Upper lobe of left lung (tissue), 4 donors: ENCODE measurements around the gene COL11A1.

Experiments used
- CTCF ChIP-seq, 6 experiments: fragments of 450-650 bp in 4 of 6; fragments of 200-600 bp in 2 of 6; sonication (generic) in 2 of 6; IDR thresholded peaks; one replicate each; pipeline ENCODE4 v1.5.1; 2016 to 2019; ENCODE audit warnings: antibody characterized with exemption in 6 of 6
- EP300 ChIP-seq, 4 donors: sonication (generic); formaldehyde crosslinking; IDR thresholded peaks; one replicate each; pipeline ENCODE4 v1.5.1; 2017; ENCODE audit warnings: antibody characterized with exemption in 4 of 4, control low read depth in 2 of 4
- POLR2A ChIP-seq, 4 donors: fragments of 450-650 bp; IDR thresholded peaks; one replicate each; pipeline ENCODE4 v1.5.1; 2016 to 2017; ENCODE audit warnings: antibody characterized with exemption in 4 of 4, mild to moderate bottlenecking in 2 of 4
- POLR2AphosphoS5 ChIP-seq, 2 donors: sonication (generic); formaldehyde crosslinking; IDR thresholded peaks; one replicate each; pipeline ENCODE4 v1.5.1; 2017; ENCODE audit warnings: antibody characterized with exemption in 2 of 2

- peak in 3 of 6 experiments; percentile 13 to 40 (median 29) for TF ChIP-seq CTCF (IDR thresholded peaks at IDR 0.05)
- no peak for TF ChIP-seq POLR2AphosphoS5 (IDR thresholded peaks at IDR 0.05)
- no peak for TF ChIP-seq EP300 (IDR thresholded peaks at IDR 0.05)
- no peak for TF ChIP-seq POLR2A (IDR thresholded peaks at IDR 0.05)
Observed at GRCh38 chr1:102970496-102971078, 137.7 kb downstream of the COL11A1 start.
